CD8-positive, alpha-beta memory T cell (primary cell): Measurements from ENCODE around the gene SRI. TPM values are rescaled to one million over a fixed set of nuclear protein-coding genes. Genes with fewer than 3 reads are reported as not detected.
"Not testable (repeated sequence)": the region's sequence is repeated elsewhere in the genome, so short reads cannot be mapped to it uniquely, and the experiment has no call there.

Source experiments
- CTCF ChIA-PET: fragments of 350-600 bp; sonication (Branson Sonifier 250); formaldehyde crosslinking; loops from one replicate; lab custom pipeline; 2021; ENCODE audit warnings: antibody characterized with exemption; lab: Charles Lee
- POLR2A ChIA-PET: fragments of 350-600 bp; sonication (Branson Sonifier 250); formaldehyde crosslinking; loops from one replicate; lab custom pipeline; 2021; ENCODE audit warnings: antibody characterized with exemption; lab: Charles Lee
- DNase-seq, 5 donors: peaks; one replicate each; pipeline versions ENCODE4 v3.0.0 to v3.0.0-alpha.2; 2020 to 2022; ENCODE audit warnings: mixed read lengths in 1 of 5
- H3K27ac ChIP-seq: one replicate; pipeline ENCODE4 v1.7.0; 2013; ENCODE audit warnings: low read depth, mild to moderate bottlenecking, low read length, moderate library complexity
- H3K27me3 ChIP-seq: 2 replicates; pipeline ENCODE4 v1.7.0; 2013; ENCODE audit warnings: low read length, mild to moderate bottlenecking; ENCODE audit not compliant: insufficient read depth, poor library complexity, severe bottlenecking
- H3K36me3 ChIP-seq: 2 replicates; pipeline ENCODE4 v1.7.0; 2013; ENCODE audit warnings: mild to moderate bottlenecking, low read length, moderate library complexity; ENCODE audit not compliant: insufficient read depth
- H3K4me1 ChIP-seq: 2 replicates; pipeline ENCODE4 v1.7.0; 2013; ENCODE audit warnings: mild to moderate bottlenecking, low read length, moderate library complexity; ENCODE audit not compliant: insufficient read depth
- H3K4me3 ChIP-seq: 2 replicates; pipeline ENCODE4 v1.7.0; 2013; ENCODE audit warnings: mild to moderate bottlenecking, low read length
- H3K9me3 ChIP-seq: 2 replicates; pipeline ENCODE4 v1.7.0; 2013; ENCODE audit warnings: mild to moderate bottlenecking, low read length
- H3K27ac Mint-ChIP-seq, 8 donors: one replicate each; pipeline ENCODE4 v1.8.0; 2020 to 2021; ENCODE audit warnings: mixed read lengths in 8 of 8, mild to moderate bottlenecking in 6 of 8, inconsistent platforms in 3 of 8, moderate library complexity in 3 of 8
- H3K27me3 Mint-ChIP-seq, 2 donors: one replicate each; pipeline ENCODE4 v1.8.0; 2020 to 2021; ENCODE audit warnings: mixed read lengths in 2 of 2, mild to moderate bottlenecking in 1 of 2, moderate library complexity in 1 of 2
- H3K36me3 Mint-ChIP-seq, 3 donors: one replicate each; pipeline ENCODE4 v1.8.0; 2020 to 2021; ENCODE audit warnings: mixed read lengths in 3 of 3, inconsistent platforms in 1 of 3, mild to moderate bottlenecking in 1 of 3
- H3K4me1 Mint-ChIP-seq, 3 donors: one replicate each; pipeline ENCODE4 v1.8.0; 2020 to 2021; ENCODE audit warnings: mixed read lengths in 3 of 3, inconsistent platforms in 1 of 3, mild to moderate bottlenecking in 1 of 3
- H3K4me3 Mint-ChIP-seq, 7 donors: one replicate each; pipeline ENCODE4 v1.8.0; 2020 to 2021; ENCODE audit warnings: mixed read lengths in 7 of 7, mild to moderate bottlenecking in 6 of 7, moderate library complexity in 4 of 7, inconsistent platforms in 2 of 7
- H3K9me3 Mint-ChIP-seq, 5 donors: one replicate each; pipeline ENCODE4 v1.8.0; 2020 to 2022; ENCODE audit warnings: mixed read lengths in 5 of 5, mild to moderate bottlenecking in 3 of 5, moderate library complexity in 2 of 5, inconsistent platforms in 1 of 5
- polyA plus RNA-seq: library from polyadenylated mRNA; unstranded; fragments of 300-500 nt; fragmentation: Illumina TruSeq; gene quantifications from one replicate; pipeline ENCODE4 v1.2.3, GENCODE V29; 2021
- total RNA-seq, 2 experiments: library from RNA; stranded (reverse); gene quantifications; one replicate each; pipeline ENCODE4 v1.2.3, GENCODE V29; 2021

SRI gene
- total and polyA plus RNA-seq, 3 experiments from 2014 or later: 242 to 278 (median 255) TPM

GRCh38 chr7:88169717-88170320 is 50.0 kb downstream of the SRI start:
- Mint-ChIP-seq H3K27me3 (no peaks in the 10 kb centered on the region), H3K4me1 (no peaks in the 10 kb centered on the region), H3K4me3 (no peak overlapping the region), H3K9me3 (no peaks in the 10 kb centered on the region), H3K27ac (no peak overlapping the region), H3K36me3 (peaks cover 0 to 2% (median 0%) of the 10 kb centered on the region in 3 donors)
- Histone ChIP-seq H3K27me3 (no peaks in the 10 kb centered on the region), H3K27ac (no peak overlapping the region), H3K9me3 (no peaks in the 10 kb centered on the region), H3K36me3 (no peaks in the 10 kb centered on the region), H3K4me3 (no peak overlapping the region), H3K4me1 (no peaks in the 10 kb centered on the region)
- ChIA-PET POLR2A (interaction anchor here (0.6 kb wide), 1 partner anchor 235 kb away, joined by 3 read pairs; no protein-coding TSS in a partner anchor), CTCF (no interaction called here)
- no peak for DNase-seq

- H3K36me3 ChIP-seq: no peaks in the 10 kb centered on the region
- H3K27ac ChIP-seq: no peak overlapping the region
- H3K4me3 ChIP-seq: no peak overlapping the region
- H3K4me1 Mint-ChIP-seq: no peaks in the 10 kb centered on the region
- no peak for DNase-seq
- H3K4me1 ChIP-seq: no peaks in the 10 kb centered on the region
- no peaks in the 10 kb centered on the region for H3K9me3 ChIP-seq
- H3K27me3 ChIP-seq: no peaks in the 10 kb centered on the region
- H3K36me3 Mint-ChIP-seq: peaks cover 0 to 2% (median 0%) of the 10 kb centered on the region in 3 donors
- H3K4me3 Mint-ChIP-seq: no peak overlapping the region
- no peaks in the 10 kb centered on the region for H3K27me3 Mint-ChIP-seq
- H3K27ac Mint-ChIP-seq: no peak overlapping the region
- POLR2A ChIA-PET: interaction anchor here (0.5 kb wide), 1 partner anchor 53 kb away, joined by 4 read pairs; no protein-coding TSS in a partner anchor
- CTCF ChIA-PET: interaction anchor here (1.2 kb wide), 1 partner anchor 370 kb away, joined by 3 read pairs; no protein-coding TSS in a partner anchor
- no peaks in the 10 kb centered on the region for H3K9me3 Mint-ChIP-seq
Measured at GRCh38 chr7:88167721-88168120, 52.1 kb downstream of the SRI start.

GRCh38 chr7:88167223-88167622 is 52.6 kb downstream of the SRI start:
- Histone ChIP-seq H3K4me1 (no peaks in the 10 kb centered on the region), H3K27ac (no peak overlapping the region), H3K4me3 (no peak overlapping the region), H3K27me3 (no peaks in the 10 kb centered on the region), H3K36me3 (no peaks in the 10 kb centered on the region), H3K9me3 (no peaks in the 10 kb centered on the region)
- Mint-ChIP-seq H3K9me3 (no peaks in the 10 kb centered on the region), H3K27ac (peak overlapping the region in 1 of 8 donors; percentile 82), H3K4me3 (no peak overlapping the region), H3K36me3 (peaks cover 0 to 2% (median 0%) of the 10 kb centered on the region in 3 donors), H3K27me3 (no peaks in the 10 kb centered on the region), H3K4me1 (no peaks in the 10 kb centered on the region)
- CTCF ChIA-PET: interaction anchor here (1.2 kb wide), 1 partner anchor 370 kb away, joined by 3 read pairs; no protein-coding TSS in a partner anchor
- POLR2A ChIA-PET: no interaction called here
- no peak for DNase-seq

- no peak overlapping the region for H3K4me3 ChIP-seq
- ChIA-PET POLR2A (no interaction called here), CTCF (no interaction called here)
- Mint-ChIP-seq H3K36me3 (peaks cover 0 to 3% (median 0%) of the 10 kb centered on the region in 3 donors), H3K4me1 (no peaks in the 10 kb centered on the region), H3K27me3 (no peaks in the 10 kb centered on the region), H3K4me3 (no peak overlapping the region), H3K9me3 (no peaks in the 10 kb centered on the region), H3K27ac (no peak overlapping the region)
- no peak for DNase-seq
- no peaks in the 10 kb centered on the region for H3K4me1 ChIP-seq
- H3K9me3 ChIP-seq: no peaks in the 10 kb centered on the region
- no peaks in the 10 kb centered on the region for H3K36me3 ChIP-seq
- H3K27ac ChIP-seq: no peak overlapping the region
- H3K27me3 ChIP-seq: no peaks in the 10 kb centered on the region
Measured at GRCh38 chr7:88165697-88166096, 54.1 kb downstream of the SRI start.

- H3K4me3 ChIP-seq, H3K4me3 Mint-ChIP-seq, H3K27me3 ChIP-seq, H3K4me1 ChIP-seq, CTCF ChIA-PET, H3K36me3 ChIP-seq, H3K4me1 Mint-ChIP-seq, H3K27ac Mint-ChIP-seq, H3K27me3 Mint-ChIP-seq, H3K27ac ChIP-seq, POLR2A ChIA-PET, H3K9me3 ChIP-seq, DNase-seq: not testable (repeated sequence)
- Mint-ChIP-seq H3K36me3 (peaks cover 8 to 44% (median 32%) of the 10 kb centered on the region in 3 donors), H3K9me3 (peaks cover 13 to 24% (median 19%) of the 10 kb centered on the region in 5 donors)
Measured at GRCh38 chr7:88159741-88160140, 60.1 kb downstream of the SRI start.

GRCh38 chr7:88156356-88156755 is 63.5 kb downstream of the SRI start:
- Histone ChIP-seq H3K36me3 (no peaks in the 10 kb centered on the region), H3K27ac (no peak overlapping the region), H3K4me3 (no peak overlapping the region), H3K4me1 (no peaks in the 10 kb centered on the region), H3K27me3 (no peaks in the 10 kb centered on the region), H3K9me3 (no peaks in the 10 kb centered on the region)
- Mint-ChIP-seq H3K4me1 (no peaks in the 10 kb centered on the region), H3K27me3 (peaks cover 0 to 2% of the 10 kb centered on the region in 2 donors), H3K36me3 (peaks cover 14 to 58% (median 52%) of the 10 kb centered on the region in 3 donors), H3K9me3 (peaks cover 13 to 24% (median 19%) of the 10 kb centered on the region in 5 donors), H3K27ac (no peak overlapping the region), H3K4me3 (no peak overlapping the region)
- ChIA-PET POLR2A (no interaction called here), CTCF (no interaction called here)
- DNase-seq: no peak

- no peak overlapping the region for H3K4me3 Mint-ChIP-seq
- CTCF ChIA-PET: no interaction called here
Measured at GRCh38 chr7:88155756-88156155, 64.1 kb downstream of the SRI start.

More at GRCh38 chr7:88155756-88156155, 64.1 kb downstream of the SRI start:
- POLR2A ChIA-PET: no interaction called here
- Mint-ChIP-seq H3K27me3 (peaks cover 0 to 2% of the 10 kb centered on the region in 2 donors), H3K27ac (no peak overlapping the region), H3K9me3 (peaks cover 13 to 24% (median 19%) of the 10 kb centered on the region in 5 donors), H3K4me1 (no peaks in the 10 kb centered on the region), H3K36me3 (peaks cover 19 to 58% (median 58%) of the 10 kb centered on the region in 3 donors)
- Histone ChIP-seq H3K27ac (no peak overlapping the region), H3K9me3 (no peaks in the 10 kb centered on the region), H3K36me3 (no peaks in the 10 kb centered on the region), H3K27me3 (no peaks in the 10 kb centered on the region), H3K4me3 (no peak overlapping the region), H3K4me1 (no peaks in the 10 kb centered on the region)
- no peak for DNase-seq
